Subcutaneous adipose tissue (tissue), 4 donors: ENCODE data around the gene CYP2B6. TPM values are rescaled to one million over a fixed set of nuclear protein-coding genes. Genes with fewer than 3 reads are reported as not detected.

Source experiments
- CTCF ChIP-seq: fragments of 450-650 bp; IDR thresholded peaks from one replicate; pipeline ENCODE4 v1.5.1; 2016; ENCODE audit warnings: low read depth, mild to moderate bottlenecking, control low read depth, antibody characterized with exemption, moderate library complexity
- total RNA-seq, 4 donors: library from RNA; depleted of rRNA; stranded (reverse); fragments of >200 nt; gene quantifications; one replicate each; pipeline ENCODE4 v1.1.0, GENCODE V29; 2016

Gene CYP2B6
- total RNA-seq, 4 donors from 2014 or later = not detected

- TF ChIP-seq CTCF = no peak
Measured at GRCh38 chr19:41013359-41013758, 22.3 kb downstream of the CYP2B6 start.

- no peak for TF ChIP-seq CTCF
Measured at GRCh38 chr19:41014643-41015042, 23.6 kb downstream of the CYP2B6 start.

- no peak for TF ChIP-seq CTCF
Measured at GRCh38 chr19:41016488-41017071, 25.5 kb downstream of the CYP2B6 start.

GRCh38 chr19:41018736-41019290 is 27.7 kb downstream of the CYP2B6 start:
- TF ChIP-seq CTCF = no peak

GRCh38 chr19:41019346-41019745 is 28.3 kb downstream of the CYP2B6 start:
- TF ChIP-seq CTCF = no peak

GRCh38 chr19:41023193-41023592 is 32.1 kb downstream of the CYP2B6 start:
- no peak for TF ChIP-seq CTCF

GRCh38 chr19:41025411-41025810 is 34.3 kb downstream of the CYP2B6 start:
- no peak for TF ChIP-seq CTCF
